Fibroblast of the aortic adventitia (primary cell): Measurements from ENCODE around the gene SPN. TPM values are rescaled to one million over a fixed set of nuclear protein-coding genes. Genes with fewer than 3 reads are reported as not detected.

Experiments
- DNase-seq: peaks from one replicate; pipeline ENCODE4 v3.0.0-alpha.2; 2010; ENCODE audit warnings: low read depth
- H3K4me3 ChIP-seq: 2 replicates; pipeline ENCODE4 v1.5.1; 2011; ENCODE audit warnings: low read depth, mild to moderate bottlenecking, control low read depth, low read length, moderate library complexity
- CTCF ChIP-seq: IDR thresholded peaks from 2 replicates; pipeline ENCODE4 v1.5.1; 2011; ENCODE audit warnings: mild to moderate bottlenecking, low read length, control low read depth, inconsistent platforms; ENCODE audit not compliant: insufficient read depth
- total RNA-seq: library from RNA; depleted of rRNA; stranded (reverse); fragments of >200 nt; gene quantifications from 2 replicates; pipeline ENCODE4 v1.2.3, GENCODE V29; 2012; ENCODE audit warnings: low replicate concordance

Gene SPN
- total RNA-seq, 1 donor: not detected

GRCh38 chr16:29710227-29711219 is 47.5 kb downstream of the SPN start:
- peak; percentile 82 for DNase-seq
- peak; percentile 60 for TF ChIP-seq CTCF
- H3K4me3 ChIP-seq: no peak overlapping the region

GRCh38 chr16:29712809-29713208 is 49.8 kb downstream of the SPN start:
- no peak for DNase-seq
- H3K4me3 ChIP-seq: no peak overlapping the region
- TF ChIP-seq CTCF: no peak

- DNase-seq: no peak
- H3K4me3 ChIP-seq: no peak overlapping the region
- no peak for TF ChIP-seq CTCF
These were observed 51.3 kb downstream of the SPN start for GRCh38 chr16:29714396-29714795.

- TF ChIP-seq CTCF: no peak
- no peak for DNase-seq
- H3K4me3 ChIP-seq: no peak overlapping the region
These were observed 51.9 kb downstream of the SPN start for GRCh38 chr16:29714972-29715371.

GRCh38 chr16:29717113-29717512 is 54.1 kb downstream of the SPN start:
- no peak for TF ChIP-seq CTCF
- no peak overlapping the region for H3K4me3 ChIP-seq
- DNase-seq: no peak

- TF ChIP-seq CTCF: no peak
- no peak for DNase-seq
- H3K4me3 ChIP-seq: no peak overlapping the region
These were observed 56.0 kb downstream of the SPN start for GRCh38 chr16:29719063-29719462.

Other genes starting within 250 kb of the SPN start
- gene BOLA2, start 208.9 kb upstream of the SPN start, total RNA-seq: 23.0 and 23.5 TPM in 2 replicates
- 4.4 and 20.2 TPM in 2 replicates for gene SLX1B, start 208.7 kb upstream of the SPN start, total RNA-seq
- gene SULT1A4, start 203.3 kb upstream of the SPN start, total RNA-seq: 0.81 and 1.3 TPM in 2 replicates
- gene NPIPB12, start 156.8 kb upstream of the SPN start, total RNA-seq: 12.1 and 17.8 TPM in 2 replicates
- gene QPRT, start 15.9 kb downstream of the SPN start, total RNA-seq: 7.4 and 86.1 TPM in 2 replicates
- not detected in 2 replicates for gene C16orf54, start 82.7 kb downstream of the SPN start, total RNA-seq
- not detected in 2 replicates for gene ZG16, start 115.0 kb downstream of the SPN start, total RNA-seq
- 7.2 and 52.4 TPM in 2 replicates for gene KIF22, start 127.5 kb downstream of the SPN start, total RNA-seq
- 74.0 and 159 TPM in 2 replicates for gene MAZ, start 143.3 kb downstream of the SPN start, total RNA-seq
- 7.7 and 32.0 TPM in 2 replicates for gene PRRT2, start 148.9 kb downstream of the SPN start, total RNA-seq
- 23.4 and 61.2 TPM in 2 replicates for gene PAGR1, start 152.9 kb downstream of the SPN start, total RNA-seq
- 202 and 275 TPM in 2 replicates for gene MVP, start 157.2 kb downstream of the SPN start, total RNA-seq
- 66.2 and 79.2 TPM in 2 replicates for gene CDIPT, start 200.0 kb downstream of the SPN start, total RNA-seq
- 1.4 and 12.3 TPM in 2 replicates for gene SEZ6L2, start 236.3 kb downstream of the SPN start, total RNA-seq
- gene ASPHD1, start 237.2 kb downstream of the SPN start, total RNA-seq: 0.98 and 1.5 TPM in 2 replicates